GM12878 (cell line): ENCODE data around the gene LAMA5.

ENCODE experiments used
- CEBPZ ChIP-seq: fragments of 150-350 bp; IDR thresholded peaks from 2 replicates; pipeline ENCODE4 v1.6.1; 2016; ENCODE audit warnings: low read depth, low read length
- CHD2 ChIP-seq: IDR thresholded peaks from 2 replicates; pipeline ENCODE4 v1.6.1; 2011; ENCODE audit warnings: low read depth, low read length, improper control_type of control experiment, borderline replicate concordance
- CTCF ChIP-seq, 3 experiments: IDR thresholded peaks in 2 of 3; conservative IDR thresholded peaks in 1 of 3; 2 replicates each; pipeline ENCODE4 v1.5.1; 2011; ENCODE audit warnings: low read depth in 3 of 3, low read length in 3 of 3, mild to moderate bottlenecking in 3 of 3, control low read depth in 2 of 3, moderate library complexity in 2 of 3, inconsistent platforms in 1 of 3, mixed read lengths in 1 of 3; ENCODE audit not compliant: control insufficient read depth in 2 of 3, insufficient read depth in 1 of 3; ENCODE audit errors: extremely low read depth in 1 of 3
- ESRRA ChIP-seq: IDR thresholded peaks from 2 replicates; pipeline ENCODE4 v1.6.1; 2012; ENCODE audit warnings: mild to moderate bottlenecking, low read length, improper control_type of control experiment
- EZH2 ChIP-seq: IDR thresholded peaks from 2 replicates; pipeline ENCODE4 v1.6.1; 2012; ENCODE audit warnings: low read depth, mild to moderate bottlenecking, control low read depth, inconsistent platforms, low read length, borderline replicate concordance; ENCODE audit not compliant: control insufficient read depth
- FOXM1 ChIP-seq: IDR thresholded peaks from 2 replicates; pipeline ENCODE4 v1.6.1; 2012; ENCODE audit warnings: low read depth, mild to moderate bottlenecking, inconsistent platforms, low read length, moderate library complexity
- JUNB ChIP-seq: IDR thresholded peaks from 2 replicates; pipeline ENCODE4 v1.6.1; 2016; ENCODE audit warnings: antibody characterized with exemption, mild to moderate bottlenecking
- REST ChIP-seq: IDR thresholded peaks from 2 replicates; pipeline ENCODE4 v1.6.1; 2012; ENCODE audit warnings: mild to moderate bottlenecking, low read depth, low read length
- SMC3 ChIP-seq: IDR thresholded peaks from 2 replicates; pipeline ENCODE4 v1.6.1; 2011; ENCODE audit warnings: low read length, improper control_type of control experiment, borderline replicate concordance
- SREBF2 ChIP-seq: IDR thresholded peaks from 2 replicates; pipeline ENCODE4 v1.6.1; 2012; ENCODE audit warnings: mild to moderate bottlenecking, low read length
- TCF12 ChIP-seq: IDR thresholded peaks from 2 replicates; pipeline ENCODE4 v1.6.1; 2011; ENCODE audit warnings: low read depth, mild to moderate bottlenecking, low read length
- TCF7 ChIP-seq: IDR thresholded peaks from 2 replicates; pipeline ENCODE4 v1.6.1; 2014; ENCODE audit warnings: antibody characterized with exemption, borderline replicate concordance

GRCh38 chr20:62314339-62314638 is 52.8 kb downstream of the LAMA5 start:
- TF ChIP-seq EZH2 (no peak), TCF7 (no peak), CEBPZ (no peak), REST (no peak), SMC3 (no peak), ESRRA (no peak), SREBF2 (no peak), TCF12 (no peak), FOXM1 (no peak), JUNB (no peak), CHD2 (no peak), CTCF (IDR thresholded peaks at IDR 0.05 in 2 of 3, conservative IDR thresholded peaks at IDR 0.05 in 1 of 3; ENCODE audit: control insufficient read depth in 2 of 3, extremely low read depth in 1 of 3, insufficient read depth in 1 of 3, low read depth in 3 of 3, low read length in 3 of 3) (no peak)
